Karpas-422 (cell line): ENCODE results near the gene FLYWCH2. TPM values are rescaled to one million over a fixed set of nuclear protein-coding genes. Genes with fewer than 3 reads are reported as not detected.

Experiments
- DNase-seq: peaks from one replicate; pipeline ENCODE4 v3.0.0-alpha.2; 2015
- H2AFZ ChIP-seq: fragments of 200-600 bp; sonication (generic); 2 replicates; pipeline ENCODE4 v1.6.1; 2014; ENCODE audit warnings: antibody characterized with exemption, low read length, mixed read lengths
- H3K27ac ChIP-seq: fragments of 200-600 bp; sonication (generic); 2 replicates; pipeline ENCODE4 v1.5.1; 2014; ENCODE audit warnings: mild to moderate bottlenecking, low read length, moderate library complexity
- H3K27me3 ChIP-seq: fragments of 200-600 bp; sonication (generic); 2 replicates; pipeline ENCODE4 v1.6.1; 2014; ENCODE audit warnings: low read length, mixed read lengths
- H3K36me3 ChIP-seq: fragments of 200-600 bp; sonication (generic); 2 replicates; pipeline ENCODE4 v1.6.1; 2014; ENCODE audit warnings: low read length, mixed read lengths; ENCODE audit not compliant: insufficient read depth
- H3K4me1 ChIP-seq: fragments of 200-600 bp; sonication (generic); 2 replicates; pipeline ENCODE4 v1.6.1; 2014; ENCODE audit warnings: mild to moderate bottlenecking, low read length, mixed read lengths
- H3K4me2 ChIP-seq: fragments of 200-600 bp; sonication (generic); 2 replicates; pipeline ENCODE4 v1.6.1; 2014; ENCODE audit warnings: low read length, low read depth, mild to moderate bottlenecking; ENCODE audit not compliant: poor library complexity, severe bottlenecking
- H3K4me3 ChIP-seq: fragments of 200-600 bp; sonication (generic); 2 replicates; pipeline ENCODE4 v1.5.1; 2014; ENCODE audit warnings: mild to moderate bottlenecking, antibody characterized with exemption, low read length, mixed read lengths
- H3K79me2 ChIP-seq: fragments of 200-600 bp; sonication (generic); 2 replicates; pipeline ENCODE4 v1.6.1; 2014; ENCODE audit warnings: mild to moderate bottlenecking, low read length, mixed read lengths
- H3K9ac ChIP-seq: fragments of 200-600 bp; sonication (generic); 2 replicates; pipeline ENCODE4 v1.6.0; 2014; ENCODE audit warnings: low read length
- H3K9me2 ChIP-seq: fragments of 200-600 bp; sonication (generic), shearing (Covaris generic); replicated peaks from 2 replicates; pipeline ENCODE4 v1.6.0; 2014; ENCODE audit warnings: mild to moderate bottlenecking, low read length, moderate library complexity; ENCODE audit not compliant: insufficient read depth
- H3K9me3 ChIP-seq: fragments of 300-700, 200-600 bp; sonication (generic); 2 replicates; pipeline ENCODE4 v1.6.1; 2014; ENCODE audit warnings: low read length, mixed read lengths
- H4K20me1 ChIP-seq: fragments of 200-600 bp; sonication (generic); 2 replicates; pipeline ENCODE4 v1.6.1; 2014; ENCODE audit warnings: mild to moderate bottlenecking, antibody characterized with exemption, low read length, low read depth; ENCODE audit not compliant: insufficient read depth
- total RNA-seq: library from RNA; depleted of rRNA; stranded (reverse); fragments of >200 nt; shearing (Covaris generic); gene quantifications from 2 replicates; pipeline ENCODE4 v1.2.3, GENCODE V29; 2014; ENCODE audit warnings: low replicate concordance

Gene FLYWCH2
- total RNA-seq, 1 experiment from 2014 or later: 63.5 TPM

DNA sequence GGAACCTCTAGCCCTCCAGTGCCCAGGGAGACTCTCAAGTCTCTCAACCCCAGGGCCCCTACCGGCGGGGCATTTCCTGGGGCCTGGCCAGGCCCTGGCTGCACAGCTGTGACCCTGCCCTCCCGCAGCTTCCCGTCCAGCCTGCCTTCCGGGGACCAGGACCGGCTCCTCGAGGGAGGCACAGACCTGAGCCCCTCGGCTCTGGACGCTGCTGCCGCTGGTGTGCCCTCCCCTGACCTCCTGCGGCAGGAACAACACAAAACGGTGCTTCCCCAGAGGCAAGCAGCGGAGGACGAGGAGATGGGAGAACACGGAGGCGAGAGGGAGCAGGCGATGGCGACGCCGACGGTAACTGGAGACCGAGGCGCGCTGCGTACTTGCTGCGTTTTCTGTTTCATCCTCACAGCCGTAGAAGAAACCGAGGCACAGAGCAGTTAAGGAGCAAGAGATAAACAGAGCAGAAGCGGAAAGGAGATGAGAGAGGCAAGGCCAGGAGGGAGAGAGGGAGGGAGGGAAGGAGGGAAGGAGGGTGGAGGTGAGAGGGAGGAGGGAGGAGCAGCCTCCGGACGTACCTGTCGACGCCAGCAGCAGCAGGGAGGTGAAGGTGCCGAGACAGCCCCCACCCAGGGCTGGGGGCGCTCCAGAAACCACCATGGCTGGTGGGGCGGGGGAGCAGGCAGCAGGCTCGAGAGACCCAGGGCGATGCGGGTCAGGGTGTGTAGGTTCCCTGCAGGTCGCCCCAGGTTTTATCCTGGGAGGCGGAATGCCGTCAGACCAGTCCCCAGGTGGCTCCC lies 25.4 kb upstream of the FLYWCH2 start, which contains the start of gene PRSS22:
Gene PRSS22 (minus strand): TSS at position 720 of the 794 bp plus-strand sequence. CDS start 66 bp downstream, at position 654.
- Histone ChIP-seq H4K20me1 (no peaks in the 10 kb centered on the region), H3K9ac (no peak within 1 kb of the TSS), H3K9me2 (no peaks in the 10 kb centered on the region), H3K79me2 (no peaks in the 10 kb centered on the region), H3K4me2 (no peak within 1 kb of the TSS), H3K4me1 (no peaks in the 10 kb centered on the region), H3K27me3 (no peaks in the 10 kb centered on the region), H3K27ac (no peak within 1 kb of the TSS), H3K9me3 (peaks cover 6% of the 10 kb centered on the region), H2AFZ (no peak within 1 kb of the TSS), H3K36me3 (no peaks in the 10 kb centered on the region), H3K4me3 (no peak within 1 kb of the TSS)
- DNase-seq: peak; percentile 45

- no peak overlapping the region for H2AFZ ChIP-seq
- H3K4me2 ChIP-seq: no peak overlapping the region
- no peaks in the 10 kb centered on the region for H3K4me1 ChIP-seq
Measured at GRCh38 chr16:2858245-2859025, 24.6 kb upstream of the FLYWCH2 start.

DNA sequence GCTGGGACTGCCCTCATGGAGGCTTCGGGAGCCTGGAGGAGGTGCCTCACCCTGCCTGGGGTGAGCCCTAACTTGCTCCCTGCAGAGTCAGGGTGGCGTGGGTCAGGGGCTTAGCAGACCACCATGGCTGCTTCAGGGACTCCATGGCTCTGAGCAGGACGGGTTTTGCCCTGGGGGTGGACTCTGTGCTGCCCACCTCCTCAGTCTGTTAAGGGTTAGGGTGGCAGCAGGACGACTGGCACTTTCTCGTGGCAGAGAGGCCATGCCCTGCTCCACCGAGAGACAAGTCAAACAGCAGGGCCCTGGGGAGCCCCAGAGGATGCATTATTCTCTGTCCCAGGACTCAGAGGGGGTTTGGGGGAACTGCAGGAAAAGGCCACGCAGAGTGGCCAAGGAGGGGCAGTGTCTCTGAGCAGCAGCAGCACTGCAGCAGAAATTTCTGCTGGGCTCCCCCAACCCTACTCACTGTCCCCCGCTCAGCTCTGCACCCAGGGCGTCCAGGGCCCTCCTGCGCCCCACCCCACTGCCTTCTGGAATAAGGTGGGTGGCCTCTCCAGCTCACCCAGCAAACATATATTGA lies 23.2 kb upstream of the FLYWCH2 start:
- Histone ChIP-seq H3K4me2 (no peak overlapping the region), H2AFZ (no peak overlapping the region), H3K79me2 (no peaks in the 10 kb centered on the region), H3K4me3 (no peak overlapping the region), H3K9me2 (no peaks in the 10 kb centered on the region), H3K9ac (no peak overlapping the region), H3K27ac (no peak overlapping the region), H3K27me3 (no peaks in the 10 kb centered on the region), H3K36me3 (no peaks in the 10 kb centered on the region), H3K4me1 (no peaks in the 10 kb centered on the region), H3K9me3 (no peaks in the 10 kb centered on the region), H4K20me1 (no peaks in the 10 kb centered on the region)
- DNase-seq: peak; percentile 27

More at GRCh38 chr16:2858245-2859025, 24.6 kb upstream of the FLYWCH2 start:
- Histone ChIP-seq H3K4me3 (no peak overlapping the region), H3K9ac (no peak overlapping the region), H3K27ac (no peak overlapping the region), H3K27me3 (no peaks in the 10 kb centered on the region), H3K36me3 (no peaks in the 10 kb centered on the region), H3K9me3 (peaks cover 6% of the 10 kb centered on the region), H3K79me2 (no peaks in the 10 kb centered on the region), H4K20me1 (no peaks in the 10 kb centered on the region), H3K9me2 (no peaks in the 10 kb centered on the region)
- DNase-seq: peak; percentile 41

DNA sequence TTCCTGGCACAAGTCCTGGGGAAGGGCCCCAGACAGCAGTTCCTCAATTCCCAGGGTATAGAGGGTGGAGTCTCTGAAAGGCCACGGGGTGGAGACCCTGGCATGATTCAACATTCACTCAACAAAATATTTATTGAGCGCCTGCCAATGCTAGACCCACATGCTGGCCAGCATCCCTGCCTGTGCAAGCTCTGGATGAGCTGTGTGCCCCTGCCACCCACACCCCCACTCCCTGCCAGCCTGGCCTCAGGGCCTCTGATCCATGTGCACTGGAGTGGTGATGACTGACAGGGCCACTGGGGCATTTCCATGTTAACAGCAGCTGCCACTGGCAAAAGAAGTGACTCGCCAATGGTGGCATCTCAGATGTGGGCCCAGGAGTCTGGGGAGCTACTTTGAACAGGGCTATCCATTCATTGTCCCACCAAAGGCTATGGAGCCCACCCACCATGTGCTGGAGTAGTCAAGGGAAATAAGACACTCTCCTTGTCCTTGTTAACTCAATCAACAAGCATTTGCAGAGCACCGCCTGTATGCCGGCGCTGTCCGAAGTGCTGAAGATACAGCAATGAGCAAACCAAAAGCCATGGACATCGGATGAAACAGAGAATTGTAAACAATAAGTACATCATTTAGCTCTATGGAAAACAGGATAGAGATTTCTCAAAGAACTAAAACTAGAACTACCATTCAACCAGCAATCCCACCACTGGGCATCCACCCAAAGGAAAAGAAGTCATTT lies 22.0 kb upstream of the FLYWCH2 start:
- H3K27me3 ChIP-seq: no peaks in the 10 kb centered on the region
- no peak overlapping the region for H2AFZ ChIP-seq
- H3K36me3 ChIP-seq: no peaks in the 10 kb centered on the region
- H3K79me2 ChIP-seq: no peaks in the 10 kb centered on the region
- no peak overlapping the region for H3K4me3 ChIP-seq
- H3K9me3 ChIP-seq: no peaks in the 10 kb centered on the region
- H4K20me1 ChIP-seq: no peaks in the 10 kb centered on the region
- H3K4me1 ChIP-seq: no peaks in the 10 kb centered on the region
- no peak for DNase-seq
- no peak overlapping the region for H3K9ac ChIP-seq
- no peaks in the 10 kb centered on the region for H3K9me2 ChIP-seq
- no peak overlapping the region for H3K27ac ChIP-seq
- no peak overlapping the region for H3K4me2 ChIP-seq

DNA sequence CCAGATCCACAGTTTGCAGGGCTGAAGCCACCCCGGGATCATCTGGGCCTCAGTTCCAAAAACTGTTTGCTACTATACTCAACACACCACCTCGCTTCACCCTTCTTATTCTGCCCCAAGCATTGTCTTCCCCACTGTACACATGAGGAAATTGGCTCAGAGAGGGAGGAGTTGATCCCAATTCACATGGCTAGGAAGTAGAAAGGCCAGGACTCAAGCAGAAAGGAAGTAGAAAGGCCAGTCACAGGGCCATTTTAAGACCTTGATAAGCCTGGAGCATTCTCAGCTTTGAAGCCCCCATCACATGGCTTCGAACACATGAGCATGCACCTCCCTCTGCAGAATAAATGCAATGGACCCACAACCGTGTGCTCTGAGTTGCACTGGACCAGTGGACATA lies 17.4 kb upstream of the FLYWCH2 start:
- Histone ChIP-seq H4K20me1 (no peaks in the 10 kb centered on the region), H3K27me3 (no peaks in the 10 kb centered on the region), H3K27ac (no peak overlapping the region), H3K36me3 (no peaks in the 10 kb centered on the region), H3K4me1 (peaks cover 10% of the 10 kb centered on the region), H3K9me3 (no peaks in the 10 kb centered on the region), H3K4me3 (no peak overlapping the region), H3K79me2 (no peaks in the 10 kb centered on the region), H3K9ac (no peak overlapping the region), H3K4me2 (no peak overlapping the region), H2AFZ (no peak overlapping the region), H3K9me2 (no peaks in the 10 kb centered on the region)
- DNase-seq: peak; percentile 19

DNA sequence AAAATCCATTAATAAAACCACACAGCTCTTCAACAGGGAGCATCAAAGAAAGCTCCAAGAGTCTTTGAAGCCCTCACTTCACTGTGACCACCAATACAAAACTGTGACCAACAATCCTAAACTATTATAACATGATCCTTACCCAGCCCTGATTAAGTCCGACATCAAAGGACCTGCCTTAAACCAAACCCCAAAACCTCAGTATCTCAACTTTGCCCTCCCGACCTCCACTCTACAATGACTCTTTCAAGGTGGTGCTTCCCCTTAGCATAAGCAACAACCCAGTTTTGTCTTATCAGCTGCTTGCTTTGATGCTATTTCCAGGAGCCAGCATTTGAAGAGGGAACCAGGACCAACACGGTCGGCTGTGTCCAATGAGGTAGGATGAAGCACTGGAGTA lies 16.6 kb upstream of the FLYWCH2 start:
- no peak overlapping the region for H3K9ac ChIP-seq
- no peak overlapping the region for H2AFZ ChIP-seq
- H3K27me3 ChIP-seq: no peaks in the 10 kb centered on the region
- no peaks in the 10 kb centered on the region for H4K20me1 ChIP-seq
- no peak overlapping the region for H3K4me3 ChIP-seq
- no peak overlapping the region for H3K4me2 ChIP-seq
- no peaks in the 10 kb centered on the region for H3K9me3 ChIP-seq
- no peaks in the 10 kb centered on the region for H3K9me2 ChIP-seq
- peak; percentile 7 for DNase-seq
- no peaks in the 10 kb centered on the region for H3K36me3 ChIP-seq
- H3K79me2 ChIP-seq: no peaks in the 10 kb centered on the region
- peaks cover 10% of the 10 kb centered on the region for H3K4me1 ChIP-seq
- no peak overlapping the region for H3K27ac ChIP-seq

DNA sequence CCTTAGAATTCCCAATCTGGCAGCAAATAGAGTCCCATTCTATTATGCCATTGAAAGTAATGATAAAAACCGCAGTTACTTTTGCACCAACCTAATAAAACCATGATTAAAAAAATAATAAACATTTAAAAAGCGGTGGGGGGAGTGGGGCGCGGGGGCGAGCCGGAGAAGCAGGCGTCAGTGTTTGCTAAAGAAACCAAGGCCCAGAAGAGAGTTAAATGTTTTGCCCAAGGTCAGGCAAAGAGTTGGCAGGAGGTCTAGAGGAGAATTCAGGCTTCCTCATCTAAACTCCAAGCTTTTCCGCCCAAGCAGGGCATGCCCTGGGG lies 15.4 kb upstream of the FLYWCH2 start:
- H4K20me1 ChIP-seq: no peaks in the 10 kb centered on the region
- no peaks in the 10 kb centered on the region for H3K79me2 ChIP-seq
- peak overlapping the region; percentile 61 for H3K27ac ChIP-seq
- H2AFZ ChIP-seq: peak overlapping the region; percentile 95
- peak overlapping the region; percentile 98 for H3K4me3 ChIP-seq
- H3K4me2 ChIP-seq: peak overlapping the region; percentile 98
- DNase-seq: no peak
- no peaks in the 10 kb centered on the region for H3K36me3 ChIP-seq
- peaks cover 10% of the 10 kb centered on the region for H3K4me1 ChIP-seq
- no peaks in the 10 kb centered on the region for H3K9me2 ChIP-seq
- peak overlapping the region; percentile 91 for H3K9ac ChIP-seq
- no peaks in the 10 kb centered on the region for H3K27me3 ChIP-seq
- H3K9me3 ChIP-seq: no peaks in the 10 kb centered on the region
